A549 (cell line): Measurements from ENCODE around the gene VWA8. TPM values are rescaled to one million over a fixed set of nuclear protein-coding genes. Genes with fewer than 3 reads are reported as not detected.

Experiments used
- ATAC-seq, 2 experiments: fragments of 200-7000 bp in 1 of 2; fragments of >200 bp in 1 of 2; cut with Nextera tagmentation in 1 of 2; cut with Tn5 transposase in 1 of 2; 3 replicates each; pipeline versions ENCODE4 v1.8.0 to v1.9.1; 2018 to 2020; ENCODE audit warnings: mild to moderate bottlenecking in 1 of 2, moderate library complexity in 1 of 2
- CTCF ChIA-PET: fragments of 300-600 bp; sonication (Branson Sonifier 250); formaldehyde crosslinking; extraction: SDS; loops from one replicate; lab custom pipeline; 2021; ENCODE audit warnings: antibody characterized with exemption, inconsistent platforms; lab: Yijun Ruan, JAX
- POLR2A ChIA-PET: fragments of 350-600 bp; formaldehyde crosslinking; extraction: SDS; loops from one replicate; lab custom pipeline; 2021; ENCODE audit warnings: antibody characterized with exemption, inconsistent platforms; lab: Yijun Ruan, JAX
- DNase-seq, 2 experiments: peaks; one replicate each; pipeline versions ENCODE4 v3.0.0 to v3.0.0-alpha.2; 2011 to 2016; ENCODE audit warnings: low read depth in 1 of 2, low spot score in 1 of 2
- FAIRE-seq: peaks from 2 replicates; lab custom pipeline; 2011; peaks lifted over from hg19 to GRCh38; lab: Jason Lieb, UNC
- H3K27ac ChIP-seq, 2 experiments: fragments of >200 bp; sonication (Bioruptor Twin); formaldehyde crosslinking; 3 replicates each; pipeline ENCODE4 v1.5.1; 2016 to 2017
- H3K4me1 ChIP-seq: fragments of >200 bp; sonication (Bioruptor Twin); formaldehyde crosslinking; 3 replicates; pipeline ENCODE4 v1.6.1; 2016
- H3K4me2 ChIP-seq: fragments of >200 bp; sonication (Bioruptor Twin); formaldehyde crosslinking; 3 replicates; pipeline ENCODE4 v1.6.1; 2016
- H3K4me3 ChIP-seq: fragments of >200 bp; sonication (Bioruptor Twin); formaldehyde crosslinking; 3 replicates; pipeline ENCODE4 v1.5.1; 2016
- H3K9me3 ChIP-seq: fragments of >200 bp; sonication (Bioruptor Twin); formaldehyde crosslinking; 3 replicates; pipeline ENCODE4 v1.6.1; 2016
- CBX8 ChIP-seq: fragments of 200-600 bp; sonication (generic); IDR thresholded peaks from 2 replicates; pipeline ENCODE4 v1.6.1; 2016
- ELK1 ChIP-seq: fragments of 150-350 bp; IDR thresholded peaks from 2 replicates; pipeline ENCODE4 v1.6.1; 2014; ENCODE audit warnings: low read depth, mild to moderate bottlenecking, low read length
- EP300 ChIP-seq, 2 experiments: fragments of >200 bp; sonication (Bioruptor Twin); formaldehyde crosslinking; IDR thresholded peaks; 2 replicates in 1 of 2; 3 replicates in 1 of 2; pipeline ENCODE4 v1.6.1; 2016 to 2017
- ESRRA ChIP-seq: fragments of 150-350 bp; IDR thresholded peaks from 2 replicates; pipeline ENCODE4 v1.6.1; 2014; ENCODE audit warnings: mild to moderate bottlenecking, low read length, borderline replicate concordance
- FOSB ChIP-seq: fragments of 250-450 bp; sonication (Bioruptor Pico); IDR thresholded peaks from 2 replicates; pipeline ENCODE4 v1.5.0; 2020; ENCODE audit warnings: mild to moderate bottlenecking, moderate library complexity
- FOSL2 ChIP-seq, 2 experiments: fragments of 450-650 bp in 1 of 2; fragments of >200 bp in 1 of 2; sonication (Bioruptor Twin) in 1 of 2; formaldehyde crosslinking; IDR thresholded peaks; 2 replicates each; pipeline versions ENCODE4 v1.5.0 to v1.6.1; 2016 to 2020; ENCODE audit warnings: mild to moderate bottlenecking in 1 of 2, moderate library complexity in 1 of 2
- KDM1A ChIP-seq: fragments of 200-600 bp; sonication (generic); IDR thresholded peaks from 2 replicates; pipeline ENCODE4 v1.6.1; 2016; ENCODE audit warnings: low read depth, mild to moderate bottlenecking
- KDM5A ChIP-seq: fragments of 200-600 bp; sonication (generic); IDR thresholded peaks from 2 replicates; pipeline ENCODE4 v1.6.1; 2016; ENCODE audit warnings: antibody characterized with exemption, mild to moderate bottlenecking
- NR3C1 ChIP-seq: fragments of >200 bp; sonication (Bioruptor Twin); formaldehyde crosslinking; IDR thresholded peaks from 3 replicates; pipeline ENCODE4 v1.6.1; 2017
- POLR2A ChIP-seq: IDR thresholded peaks from 2 replicates; pipeline ENCODE4 v1.6.1; 2012; ENCODE audit warnings: mild to moderate bottlenecking, low read length
- RCOR1 ChIP-seq: fragments of 150-350 bp; IDR thresholded peaks from 2 replicates; pipeline ENCODE4 v1.6.1; 2014; ENCODE audit warnings: antibody characterized with exemption, low read length, low read depth
- RNF2 ChIP-seq: fragments of 200-600 bp; sonication (generic); IDR thresholded peaks from 2 replicates; pipeline ENCODE4 v1.6.1; 2016; ENCODE audit warnings: low read depth, mild to moderate bottlenecking, antibody characterized with exemption, moderate library complexity, borderline replicate concordance
- SREBF2 ChIP-seq: fragments of 450-650 bp; IDR thresholded peaks from 2 replicates; pipeline ENCODE4 v1.6.1; 2014; ENCODE audit warnings: mild to moderate bottlenecking, moderate library complexity
- TFCP2L1 ChIP-seq: fragments of 250-450 bp; sonication (Bioruptor Pico); IDR thresholded peaks from 2 replicates; pipeline ENCODE4 v1.5.0; 2021; ENCODE audit warnings: mild to moderate bottlenecking
- ZFP36 ChIP-seq: fragments of 450-650 bp; IDR thresholded peaks from 2 replicates; pipeline ENCODE4 v1.6.1; 2014; ENCODE audit warnings: borderline replicate concordance; ENCODE audit not compliant: partially characterized antibody
- ZNF302 ChIP-seq: fragments of 250-450 bp; sonication (Bioruptor Pico); IDR thresholded peaks from 2 replicates; pipeline ENCODE4 v1.9.0; 2021; ENCODE audit warnings: inconsistent platforms, mild to moderate bottlenecking, moderate library complexity
- WGBS: methylation state at CpG from one replicate; pipeline ENCODE4 v1.1.6; 2017; ENCODE audit errors: missing lambda C conversion rate; 5-methylcytosine and 5-hydroxymethylcytosine counted together
- polyA plus RNA-seq, 4 experiments: library from polyadenylated mRNA; depleted of rRNA in 3 of 4; stranded (reverse); fragments of >200 nt; fragmentation: RNase III in 1 of 4; extraction: RNeasy Plus Mini Kit Qiagen cat#74134 plus additional on column Dnase treatment in 1 of 4; gene quantifications; 2 replicates in 3 of 4; 3 replicates in 1 of 4; pipeline ENCODE4 v1.2.3, GENCODE V29; 2011 to 2017
- TF ChIP-seq, protein P1 (sequence below): fragments of >200 bp; sonication (Bioruptor Twin); formaldehyde crosslinking; IDR thresholded peaks from 3 replicates; pipeline ENCODE4 v1.6.1; 2016
- TF ChIP-seq, protein P2 (sequence below): fragments of 250-450 bp; sonication (Bioruptor Pico); IDR thresholded peaks from 2 replicates; pipeline ENCODE4 v1.5.0; 2020; ENCODE audit warnings: low read depth, mild to moderate bottlenecking, moderate library complexity
- TF ChIP-seq, protein P3 (sequence below): IDR thresholded peaks from 2 replicates; pipeline ENCODE4 v1.6.1; 2012

The VWA8 gene
- polyA plus RNA-seq, 2 of the 4 experiments (the other 2 are of a cell fraction), result 6.4 to 15.3 TPM

- Histone ChIP-seq H3K27ac (no peak overlapping the region), H3K9me3 (no peaks in the 10 kb centered on the region), H3K4me2 (peak overlapping the region; percentile 35; the same call in 2 of the 3 replicates), H3K4me1 (peaks cover 16% of the 10 kb centered on the region), H3K4me3 (no peak overlapping the region)
- FAIRE-seq (no peak), ATAC-seq (no peak), DNase-seq (no peak)
- POLR2A ChIA-PET, result no interaction called here
- TF ChIP-seq FOSL2 (IDR thresholded peaks at IDR 0.05) (no peak), FOSL2 (CRISPR knock-in tag; IDR thresholded peaks at IDR 0.05) (peak; percentile 57), ESRRA (no peak), TFCP2L1 (CRISPR knock-in tag) (no peak)
- WGBS, result 49% methylated on average over 5 of the region's 5 CpGs
- CTCF ChIA-PET, result no interaction called here
These were observed 44.5 kb downstream of the VWA8 start for GRCh38 chr13:41916173-41916954.

GRCh38 chr13:41915081-41915480, 45.8 kb downstream of the VWA8 start:
- ATAC-seq, result no peak
- TF ChIP-seq CBX8 (no peak), FOSB (no peak), SREBF2 (no peak), ZNF302 (CRISPR knock-in tag) (no peak), ESRRA (no peak), EP300 (IDR thresholded peaks at IDR 0.05) (no peak), POLR2A (no peak), RNF2 (no peak), ELK1 (no peak), RCOR1 (no peak), ZFP36 (no peak), NR3C1 (no peak), KDM1A (no peak), KDM5A (no peak)
- TF ChIP-seq, protein P1, sequence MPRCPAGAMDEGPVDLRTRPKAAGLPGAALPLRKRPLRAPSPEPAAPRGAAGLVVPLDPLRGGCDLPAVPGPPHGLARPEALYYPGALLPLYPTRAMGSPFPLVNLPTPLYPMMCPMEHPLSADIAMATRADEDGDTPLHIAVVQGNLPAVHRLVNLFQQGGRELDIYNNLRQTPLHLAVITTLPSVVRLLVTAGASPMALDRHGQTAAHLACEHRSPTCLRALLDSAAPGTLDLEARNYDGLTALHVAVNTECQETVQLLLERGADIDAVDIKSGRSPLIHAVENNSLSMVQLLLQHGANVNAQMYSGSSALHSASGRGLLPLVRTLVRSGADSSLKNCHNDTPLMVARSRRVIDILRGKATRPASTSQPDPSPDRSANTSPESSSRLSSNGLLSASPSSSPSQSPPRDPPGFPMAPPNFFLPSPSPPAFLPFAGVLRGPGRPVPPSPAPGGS, result no peak
- TF ChIP-seq, protein P2, sequence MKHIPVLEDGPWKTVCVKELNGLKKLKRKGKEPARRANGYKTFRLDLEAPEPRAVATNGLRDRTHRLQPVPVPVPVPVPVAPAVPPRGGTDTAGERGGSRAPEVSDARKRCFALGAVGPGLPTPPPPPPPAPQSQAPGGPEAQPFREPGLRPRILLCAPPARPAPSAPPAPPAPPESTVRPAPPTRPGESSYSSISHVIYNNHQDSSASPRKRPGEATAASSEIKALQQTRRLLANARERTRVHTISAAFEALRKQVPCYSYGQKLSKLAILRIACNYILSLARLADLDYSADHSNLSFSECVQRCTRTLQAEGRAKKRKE (CRISPR knock-in tag), result no peak
- TF ChIP-seq, protein P3, sequence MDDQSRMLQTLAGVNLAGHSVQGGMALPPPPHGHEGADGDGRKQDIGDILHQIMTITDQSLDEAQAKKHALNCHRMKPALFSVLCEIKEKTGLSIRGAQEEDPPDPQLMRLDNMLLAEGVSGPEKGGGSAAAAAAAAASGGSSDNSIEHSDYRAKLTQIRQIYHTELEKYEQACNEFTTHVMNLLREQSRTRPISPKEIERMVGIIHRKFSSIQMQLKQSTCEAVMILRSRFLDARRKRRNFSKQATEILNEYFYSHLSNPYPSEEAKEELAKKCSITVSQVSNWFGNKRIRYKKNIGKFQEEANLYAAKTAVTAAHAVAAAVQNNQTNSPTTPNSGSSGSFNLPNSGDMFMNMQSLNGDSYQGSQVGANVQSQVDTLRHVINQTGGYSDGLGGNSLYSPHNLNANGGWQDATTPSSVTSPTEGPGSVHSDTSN, result no peak
- TF ChIP-seq, all 56 proteins: peak for 0
- ChIA-PET POLR2A (no interaction called here), CTCF (no interaction called here)
- Histone ChIP-seq H3K4me3 (no peak overlapping the region), H3K4me1 (peaks cover 16% of the 10 kb centered on the region), H3K27ac (no peak overlapping the region), H3K4me2 (no peak overlapping the region), H3K9me3 (no peaks in the 10 kb centered on the region)
- no peak for DNase-seq
- no peak for FAIRE-seq

DNA sequence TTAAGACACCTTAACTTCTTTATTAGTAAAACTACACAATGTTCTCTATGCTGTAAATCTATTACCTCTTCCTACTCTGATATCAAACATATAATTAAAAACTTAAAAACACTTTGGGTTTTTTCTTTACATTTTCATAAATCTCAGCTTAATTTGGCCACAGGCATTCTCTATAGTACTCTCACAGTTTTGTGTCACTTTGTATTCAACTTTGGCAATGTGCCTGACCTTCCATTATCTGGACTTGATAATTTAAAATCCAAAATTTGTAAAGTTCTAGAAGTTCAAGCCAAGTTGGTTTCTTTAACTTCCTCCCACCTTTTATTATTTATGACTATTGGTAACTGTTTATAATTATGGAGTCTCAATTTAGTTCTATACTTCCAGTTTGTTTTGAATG, 46.4 kb downstream of the VWA8 start:
- no peak overlapping the region for H3K4me2 ChIP-seq
- ATAC-seq (no peak), FAIRE-seq (no peak), DNase-seq (no peak)
- peaks cover 16% of the 10 kb centered on the region for H3K4me1 ChIP-seq
- no peak overlapping the region for H3K4me3 ChIP-seq
- no peaks in the 10 kb centered on the region for H3K9me3 ChIP-seq
- H3K27ac ChIP-seq, result no peak overlapping the region
- ChIA-PET POLR2A (no interaction called here), CTCF (no interaction called here)
- no peak for TF ChIP-seq NR3C1
